HepG2 (cell line): Measurements from ENCODE around the gene NLGN3. TPM values are rescaled to one million over a fixed set of nuclear protein-coding genes. Genes with fewer than 3 reads are reported as not detected.

Experiments
- ATAC-seq: fragments of 200-7000 bp; cut with Tn5 transposase; 3 replicates; pipeline ENCODE4 v1.9.1; 2020; ENCODE audit warnings: mild to moderate bottlenecking, moderate library complexity
- BruUV-seq: library from RNA; stranded (reverse); fragments of 400-500 nt; replicated peaks from 2 replicates; lab custom pipeline; 2021; lab: Mats Ljungman, UMichigan
- CTCF ChIA-PET: fragments of 300-600 bp; formaldehyde crosslinking; extraction: SDS; loops from one replicate; lab custom pipeline; 2021; ENCODE audit warnings: low total read pairs, inconsistent platforms, low intra/inter-chr PET ratio; lab: Yijun Ruan, JAX
- POLR2A ChIA-PET: fragments of 350-600 bp; sonication (Branson Sonifier 250); formaldehyde crosslinking; loops from one replicate; lab custom pipeline; 2020; ENCODE audit warnings: antibody characterized with exemption, inconsistent platforms; lab: Yijun Ruan, JAX
- DNase-seq: peaks from one replicate; pipeline ENCODE4 v3.0.0-alpha.2; 2015; ENCODE audit warnings: low spot score
- FAIRE-seq: peaks from 3 replicates; lab custom pipeline; 2011; peaks lifted over from hg19 to GRCh38; lab: Jason Lieb, UNC
- H2AFZ ChIP-seq: one replicate; pipeline ENCODE4 v1.6.1; 2011; ENCODE audit warnings: low read length, inconsistent platforms
- H3K27ac ChIP-seq: fragments of 300-600 bp; 3 replicates; pipeline ENCODE4 v1.8.0; 2011; ENCODE audit warnings: mixed run types, mild to moderate bottlenecking, mixed read lengths, low read length, inconsistent platforms; ENCODE audit not compliant: insufficient read depth; ENCODE audit errors: extremely low read length
- H3K27me3 ChIP-seq, 2 experiments: fragments of 200-600 bp in 1 of 2; 2 replicates in 1 of 2; 3 replicates in 1 of 2; pipeline versions ENCODE4 v1.6.0 to v1.8.0; 2011; ENCODE audit warnings: low read length in 2 of 2, mild to moderate bottlenecking in 2 of 2, moderate library complexity in 2 of 2, inconsistent platforms in 1 of 2; ENCODE audit not compliant: insufficient read depth in 2 of 2, control insufficient read depth in 1 of 2
- H3K36me3 ChIP-seq, 2 experiments: fragments of 200-600 bp in 1 of 2; replicated peaks in 1 of 2; 2 replicates in 1 of 2; 3 replicates in 1 of 2; pipeline versions ENCODE4 v1.5.1 to v1.8.0; 2011; ENCODE audit warnings: low read length in 2 of 2, inconsistent platforms in 1 of 2; ENCODE audit not compliant: insufficient read depth in 2 of 2, control insufficient read depth in 1 of 2
- H3K4me1 ChIP-seq: 2 replicates; pipeline ENCODE4 v1.5.1; 2012; ENCODE audit warnings: low read length, inconsistent platforms; ENCODE audit not compliant: insufficient read depth
- H3K4me2 ChIP-seq: 2 replicates; pipeline ENCODE4 v1.6.0; 2011; ENCODE audit warnings: low read depth, low read length, inconsistent platforms
- H3K4me3 ChIP-seq, 3 experiments: fragments of 200-600 bp in 1 of 3; sonication (generic), shearing (Covaris generic) in 1 of 3; replicated peaks in 1 of 3; 2 replicates each; pipeline ENCODE4 v1.5.1; 2011 to 2016; ENCODE audit warnings: low read length in 3 of 3, inconsistent platforms in 2 of 3, low read depth in 2 of 3, mild to moderate bottlenecking in 2 of 3, control low read depth in 1 of 3, mixed read lengths in 1 of 3; ENCODE audit not compliant: insufficient read depth in 1 of 3
- H3K79me2 ChIP-seq: one replicate; pipeline ENCODE4 v1.6.1; 2011; ENCODE audit warnings: low read length, inconsistent platforms; ENCODE audit not compliant: insufficient read depth
- H3K9ac ChIP-seq: 2 replicates; pipeline ENCODE4 v1.6.0; 2011; ENCODE audit warnings: mild to moderate bottlenecking, low read depth, low read length, inconsistent platforms; ENCODE audit not compliant: insufficient read depth
- H3K9me3 ChIP-seq: 2 replicates; pipeline ENCODE4 v1.5.1; 2012; ENCODE audit warnings: mild to moderate bottlenecking, low read length
- H4K20me1 ChIP-seq: 2 replicates; pipeline ENCODE4 v1.6.0; 2011; ENCODE audit warnings: inconsistent platforms, mild to moderate bottlenecking, low read length, moderate library complexity; ENCODE audit not compliant: insufficient read depth
- PHB2 ChIP-seq: fragments of 450-650 bp; IDR thresholded peaks from 2 replicates; pipeline ENCODE4 v1.6.1; 2018; ENCODE audit not compliant: partially characterized antibody
- TAF1 ChIP-seq: sonication (generic); formaldehyde crosslinking; IDR thresholded peaks from 2 replicates; pipeline ENCODE4 v1.4.0; 2020; ENCODE audit warnings: missing genetic modification reagents
- WGBS: methylation state at CpG from one replicate; pipeline ENCODE4 v1.1.6; 2017; ENCODE audit warnings: low lambda C conversion rate; 5-methylcytosine and 5-hydroxymethylcytosine counted together
- in situ Hi-C: cut with HindIII; loops from 2 replicates; pipeline ENCODE4 v1.10.0; 2017; ENCODE audit warnings: low pct_unique_long_range_greater_than_20kb; ENCODE audit not compliant: extremely low pct_ligation_motif_present
- intact Hi-C: fragments of 100-400 bp; cut with micrococcal nuclease; formaldehyde crosslinking; loops from one replicate; pipeline ENCODE4 v1.10.0; 2022; ENCODE audit not compliant: unreplicated experiment
- polyA plus RNA-seq, 8 experiments: library from polyadenylated mRNA; depleted of rRNA in 3 of 8; stranded (reverse) in 7 of 8; unstranded in 1 of 8; fragments of >200 nt; fragmentation: Illumina TruSeq in 4 of 8; extraction: Trizol in 4 of 8; gene quantifications; 2 replicates each; pipeline versions ENCODE4 v1.2.1 to v1.2.3, GENCODE V29; 2011 to 2016; ENCODE audit warnings: low read depth in 4 of 8, missing spikeins in 1 of 8, mixed read lengths in 1 of 8; ENCODE audit not compliant: insufficient read depth in 1 of 8
- total RNA-seq, 5 experiments: library from RNA; depleted of rRNA; stranded (reverse); fragments of >200 nt; fragmentation: Illumina TruSeq; extraction: Trizol; gene quantifications; 2 replicates each; pipeline ENCODE4 v1.2.3, GENCODE V29; 2016; ENCODE audit warnings: low read depth in 1 of 5
- TF ChIP-seq, protein P1 (sequence below): sonication (generic); formaldehyde crosslinking; IDR thresholded peaks from 2 replicates; pipeline ENCODE4 v1.5.1; 2020; ENCODE audit warnings: mild to moderate bottlenecking, missing genetic modification reagents, moderate library complexity
- TF ChIP-seq, protein P2 (sequence below): sonication (generic); formaldehyde crosslinking; IDR thresholded peaks from 2 replicates; pipeline ENCODE4 v1.4.0; 2020; ENCODE audit warnings: mild to moderate bottlenecking, missing genetic modification reagents
- TF ChIP-seq, protein P3 (sequence below): sonication (generic); formaldehyde crosslinking; IDR thresholded peaks from 2 replicates; pipeline ENCODE4 v1.5.0; 2020; ENCODE audit warnings: missing genetic modification reagents
- TF ChIP-seq, protein P4 (sequence below): sonication (generic); formaldehyde crosslinking; IDR thresholded peaks from 2 replicates; pipeline ENCODE4 v1.4.0; 2020; ENCODE audit warnings: missing genetic modification reagents, borderline replicate concordance

NLGN3 gene
- total and polyA plus RNA-seq, 2 of the 13 experiments (the other 11 are each of a cell fraction or from before 2014, with no cell fraction given): 0.04 to 0.16 TPM

DNA sequence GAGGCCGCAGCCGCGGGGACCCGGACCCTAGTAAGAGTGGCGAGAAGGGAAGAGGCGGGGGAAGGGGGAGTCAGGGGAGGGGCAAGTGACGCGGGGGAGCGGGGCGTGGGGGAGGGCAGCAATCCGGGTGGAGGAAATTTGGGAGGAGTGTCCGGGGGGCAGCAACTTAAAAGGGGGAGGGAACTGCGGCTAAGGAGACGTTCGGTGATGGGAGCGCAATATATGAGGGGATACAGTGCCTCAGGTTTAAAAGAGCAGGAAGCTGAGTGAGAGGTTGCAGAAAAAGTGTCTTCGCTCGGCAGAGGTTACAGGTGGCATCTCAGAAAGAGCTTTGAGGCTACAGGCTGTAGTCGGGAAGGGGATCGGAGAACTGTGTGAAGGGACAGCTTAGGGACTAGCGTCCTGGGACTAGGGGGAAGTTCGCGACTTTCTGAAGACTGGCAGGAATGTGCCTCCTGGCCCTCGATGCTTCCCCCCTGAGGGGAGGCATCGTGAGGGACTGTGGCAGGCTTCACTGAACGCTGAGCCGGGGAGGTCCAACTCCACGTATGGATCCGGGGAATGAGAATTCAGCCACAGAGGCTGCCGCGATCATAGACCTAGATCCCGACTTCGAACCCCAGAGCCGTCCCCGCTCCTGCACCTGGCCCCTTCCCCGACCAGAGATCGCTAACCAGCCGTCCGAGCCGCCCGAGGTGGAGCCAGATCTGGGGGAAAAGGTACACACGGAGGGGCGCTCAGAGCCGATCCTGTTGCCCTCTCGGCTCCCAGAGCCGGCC lies 48.5 kb upstream of the NLGN3 start:
- POLR2A ChIA-PET: interaction anchor here (1.4 kb wide), 1 partner anchor 22 kb away, joined by 6 read pairs; the partner anchor contains the start of gene MED12
- H3K79me2 ChIP-seq: no peaks in the 10 kb centered on the region
- no peaks in the 10 kb centered on the region for H4K20me1 ChIP-seq
- H3K36me3 ChIP-seq: no peaks in the 10 kb centered on the region
- intact Hi-C loops (loop anchor here (5.0 kb wide), 1 partner anchor 86 kb away; no protein-coding TSS in a partner anchor), in situ Hi-C loops (no loop called here)
- no peaks in the 10 kb centered on the region; a peak in 1 of 5 replicates for H3K27me3 ChIP-seq
- peak overlapping the region; percentile 60 for H3K9ac ChIP-seq
- peak overlapping the region; percentile 73 for H3K4me2 ChIP-seq
- FAIRE-seq (no peak), ATAC-seq (peak; percentile 68), DNase-seq (no peak)
- H3K27ac ChIP-seq: peak overlapping the region; percentile 45
- peaks cover 29% of the 10 kb centered on the region for H3K4me1 ChIP-seq
- WGBS: 2% methylated on average over 24 of the region's 46 CpGs
- no peak overlapping the region for H2AFZ ChIP-seq
- TSS peak; percentile 91 for BruUV-seq
- CTCF ChIA-PET: no interaction called here
- peak overlapping the region; percentile 66 to 75 (median 73) for H3K4me3 ChIP-seq
- H3K9me3 ChIP-seq: no peaks in the 10 kb centered on the region
- TF ChIP-seq, protein P1, sequence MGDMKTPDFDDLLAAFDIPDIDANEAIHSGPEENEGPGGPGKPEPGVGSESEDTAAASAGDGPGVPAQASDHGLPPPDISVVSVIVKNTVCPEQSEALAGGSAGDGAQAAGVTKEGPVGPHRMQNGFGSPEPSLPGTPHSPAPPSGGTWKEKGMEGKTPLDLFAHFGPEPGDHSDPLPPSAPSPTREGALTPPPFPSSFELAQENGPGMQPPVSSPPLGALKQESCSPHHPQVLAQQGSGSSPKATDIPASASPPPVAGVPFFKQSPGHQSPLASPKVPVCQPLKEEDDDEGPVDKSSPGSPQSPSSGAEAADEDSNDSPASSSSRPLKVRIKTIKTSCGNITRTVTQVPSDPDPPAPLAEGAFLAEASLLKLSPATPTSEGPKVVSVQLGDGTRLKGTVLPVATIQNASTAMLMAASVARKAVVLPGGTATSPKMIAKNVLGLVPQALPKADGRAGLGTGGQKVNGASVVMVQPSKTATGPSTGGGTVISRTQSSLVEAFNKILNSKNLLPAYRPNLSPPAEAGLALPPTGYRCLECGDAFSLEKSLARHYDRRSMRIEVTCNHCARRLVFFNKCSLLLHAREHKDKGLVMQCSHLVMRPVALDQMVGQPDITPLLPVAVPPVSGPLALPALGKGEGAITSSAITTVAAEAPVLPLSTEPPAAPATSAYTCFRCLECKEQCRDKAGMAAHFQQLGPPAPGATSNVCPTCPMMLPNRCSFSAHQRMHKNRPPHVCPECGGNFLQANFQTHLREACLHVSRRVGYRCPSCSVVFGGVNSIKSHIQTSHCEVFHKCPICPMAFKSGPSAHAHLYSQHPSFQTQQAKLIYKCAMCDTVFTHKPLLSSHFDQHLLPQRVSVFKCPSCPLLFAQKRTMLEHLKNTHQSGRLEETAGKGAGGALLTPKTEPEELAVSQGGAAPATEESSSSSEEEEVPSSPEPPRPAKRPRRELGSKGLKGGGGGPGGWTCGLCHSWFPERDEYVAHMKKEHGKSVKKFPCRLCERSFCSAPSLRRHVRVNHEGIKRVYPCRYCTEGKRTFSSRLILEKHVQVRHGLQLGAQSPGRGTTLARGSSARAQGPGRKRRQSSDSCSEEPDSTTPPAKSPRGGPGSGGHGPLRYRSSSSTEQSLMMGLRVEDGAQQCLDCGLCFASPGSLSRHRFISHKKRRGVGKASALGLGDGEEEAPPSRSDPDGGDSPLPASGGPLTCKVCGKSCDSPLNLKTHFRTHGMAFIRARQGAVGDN (CRISPR knock-in tag): peak; percentile 34
- TF ChIP-seq, protein P2, sequence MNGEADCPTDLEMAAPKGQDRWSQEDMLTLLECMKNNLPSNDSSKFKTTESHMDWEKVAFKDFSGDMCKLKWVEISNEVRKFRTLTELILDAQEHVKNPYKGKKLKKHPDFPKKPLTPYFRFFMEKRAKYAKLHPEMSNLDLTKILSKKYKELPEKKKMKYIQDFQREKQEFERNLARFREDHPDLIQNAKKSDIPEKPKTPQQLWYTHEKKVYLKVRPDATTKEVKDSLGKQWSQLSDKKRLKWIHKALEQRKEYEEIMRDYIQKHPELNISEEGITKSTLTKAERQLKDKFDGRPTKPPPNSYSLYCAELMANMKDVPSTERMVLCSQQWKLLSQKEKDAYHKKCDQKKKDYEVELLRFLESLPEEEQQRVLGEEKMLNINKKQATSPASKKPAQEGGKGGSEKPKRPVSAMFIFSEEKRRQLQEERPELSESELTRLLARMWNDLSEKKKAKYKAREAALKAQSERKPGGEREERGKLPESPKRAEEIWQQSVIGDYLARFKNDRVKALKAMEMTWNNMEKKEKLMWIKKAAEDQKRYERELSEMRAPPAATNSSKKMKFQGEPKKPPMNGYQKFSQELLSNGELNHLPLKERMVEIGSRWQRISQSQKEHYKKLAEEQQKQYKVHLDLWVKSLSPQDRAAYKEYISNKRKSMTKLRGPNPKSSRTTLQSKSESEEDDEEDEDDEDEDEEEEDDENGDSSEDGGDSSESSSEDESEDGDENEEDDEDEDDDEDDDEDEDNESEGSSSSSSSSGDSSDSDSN: peak; percentile 38; the same call in 1 of the 2 replicates
- TF ChIP-seq, protein P3, sequence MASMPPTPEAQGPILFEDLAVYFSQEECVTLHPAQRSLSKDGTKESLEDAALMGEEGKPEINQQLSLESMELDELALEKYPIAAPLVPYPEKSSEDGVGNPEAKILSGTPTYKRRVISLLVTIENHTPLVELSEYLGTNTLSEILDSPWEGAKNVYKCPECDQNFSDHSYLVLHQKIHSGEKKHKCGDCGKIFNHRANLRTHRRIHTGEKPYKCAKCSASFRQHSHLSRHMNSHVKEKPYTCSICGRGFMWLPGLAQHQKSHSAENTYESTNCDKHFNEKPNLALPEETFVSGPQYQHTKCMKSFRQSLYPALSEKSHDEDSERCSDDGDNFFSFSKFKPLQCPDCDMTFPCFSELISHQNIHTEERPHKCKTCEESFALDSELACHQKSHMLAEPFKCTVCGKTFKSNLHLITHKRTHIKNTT (CRISPR knock-in tag): no peak
- TF ChIP-seq PHB2 (no peak), TAF1 (peak; percentile 10; the same call in 1 of the 2 replicates)
- TF ChIP-seq, protein P4, sequence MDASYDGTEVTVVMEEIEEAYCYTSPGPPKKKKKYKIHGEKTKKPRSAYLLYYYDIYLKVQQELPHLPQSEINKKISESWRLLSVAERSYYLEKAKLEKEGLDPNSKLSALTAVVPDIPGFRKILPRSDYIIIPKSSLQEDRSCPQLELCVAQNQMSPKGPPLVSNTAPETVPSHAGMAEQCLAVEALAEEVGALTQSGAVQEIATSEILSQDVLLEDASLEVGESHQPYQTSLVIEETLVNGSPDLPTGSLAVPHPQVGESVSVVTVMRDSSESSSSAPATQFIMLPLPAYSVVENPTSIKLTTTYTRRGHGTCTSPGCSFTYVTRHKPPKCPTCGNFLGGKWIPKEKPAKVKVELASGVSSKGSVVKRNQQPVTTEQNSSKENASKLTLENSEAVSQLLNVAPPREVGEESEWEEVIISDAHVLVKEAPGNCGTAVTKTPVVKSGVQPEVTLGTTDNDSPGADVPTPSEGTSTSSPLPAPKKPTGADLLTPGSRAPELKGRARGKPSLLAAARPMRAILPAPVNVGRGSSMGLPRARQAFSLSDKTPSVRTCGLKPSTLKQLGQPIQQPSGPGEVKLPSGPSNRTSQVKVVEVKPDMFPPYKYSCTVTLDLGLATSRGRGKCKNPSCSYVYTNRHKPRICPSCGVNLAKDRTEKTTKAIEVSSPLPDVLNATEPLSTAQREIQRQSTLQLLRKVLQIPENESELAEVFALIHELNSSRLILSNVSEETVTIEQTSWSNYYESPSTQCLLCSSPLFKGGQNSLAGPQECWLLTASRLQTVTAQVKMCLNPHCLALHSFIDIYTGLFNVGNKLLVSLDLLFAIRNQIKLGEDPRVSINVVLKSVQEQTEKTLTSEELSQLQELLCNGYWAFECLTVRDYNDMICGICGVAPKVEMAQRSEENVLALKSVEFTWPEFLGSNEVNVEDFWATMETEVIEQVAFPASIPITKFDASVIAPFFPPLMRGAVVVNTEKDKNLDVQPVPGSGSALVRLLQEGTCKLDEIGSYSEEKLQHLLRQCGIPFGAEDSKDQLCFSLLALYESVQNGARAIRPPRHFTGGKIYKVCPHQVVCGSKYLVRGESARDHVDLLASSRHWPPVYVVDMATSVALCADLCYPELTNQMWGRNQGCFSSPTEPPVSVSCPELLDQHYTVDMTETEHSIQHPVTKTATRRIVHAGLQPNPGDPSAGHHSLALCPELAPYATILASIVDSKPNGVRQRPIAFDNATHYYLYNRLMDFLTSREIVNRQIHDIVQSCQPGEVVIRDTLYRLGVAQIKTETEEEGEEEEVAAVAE (CRISPR knock-in tag): no peak
